Measurements from ENCODE around the gene NPAS3.

The NPAS3 gene

GRCh38 chr14:33675415-33676130 is 736.9 kb downstream of the NPAS3 start:
- in situ Hi-C loops (cut with HindIII; ENCODE audit: low pct_ligation_motif_present, low sequenced_read_pairs), result no loop called here
- TF ChIP-seq CTCF (IDR thresholded peaks at IDR 0.05; ENCODE audit: low read depth, low read length, missing control alignments), result no peak
- no peak for DNase-seq

DNA sequence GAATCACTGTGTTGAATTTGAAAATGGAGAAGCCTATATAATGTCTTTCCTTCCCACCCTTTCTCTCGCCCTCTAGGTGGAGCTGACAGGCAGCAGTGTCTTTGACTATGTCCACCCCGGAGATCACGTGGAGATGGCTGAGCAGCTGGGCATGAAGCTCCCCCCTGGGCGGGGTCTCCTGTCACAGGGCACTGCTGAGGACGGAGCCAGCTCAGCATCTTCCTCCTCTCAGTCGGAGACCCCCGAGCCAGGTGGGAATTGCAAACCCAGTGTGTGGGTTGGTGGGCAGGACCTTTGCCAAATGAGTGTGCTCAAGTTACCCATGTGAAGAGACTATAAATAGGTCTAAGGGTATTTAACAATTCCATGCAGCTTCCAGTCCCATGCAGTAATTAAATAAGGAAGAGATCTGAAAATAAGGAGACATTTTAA is 737.5 kb downstream of the NPAS3 start:
- DNase-seq, result peak; percentile 69
- peak; percentile 78 for TF ChIP-seq CTCF (IDR thresholded peaks at IDR 0.05; ENCODE audit: low read depth, low read length, missing control alignments)
- Histone ChIP-seq H3K4me3 (ENCODE audit: low read depth, low read length) (no peak overlapping the region), H3K27ac (no peak overlapping the region), H3K36me3 (replicated peaks) (no peaks in the 10 kb centered on the region), H3K27me3 (replicated peaks) (no peaks in the 10 kb centered on the region)
- in situ Hi-C loops (cut with HindIII; ENCODE audit: low pct_ligation_motif_present, low sequenced_read_pairs), result no loop called here

More at GRCh38 chr14:33675415-33676130, 736.9 kb downstream of the NPAS3 start:
- Histone ChIP-seq H3K27me3 (replicated peaks) (no peaks in the 10 kb centered on the region), H3K4me3 (ENCODE audit: low read depth, low read length) (no peak overlapping the region), H3K36me3 (replicated peaks) (no peaks in the 10 kb centered on the region), H3K27ac (no peak overlapping the region)

GRCh38 chr14:33676891-33677290 is 738.2 kb downstream of the NPAS3 start:
- H3K27ac ChIP-seq, result no peak overlapping the region
- no peak for TF ChIP-seq CTCF (IDR thresholded peaks at IDR 0.05; ENCODE audit: low read depth, low read length, missing control alignments)
- in situ Hi-C loops (cut with HindIII; ENCODE audit: low pct_ligation_motif_present, low sequenced_read_pairs), result no loop called here
- H3K27me3 ChIP-seq (replicated peaks), result no peaks in the 10 kb centered on the region
- no peak overlapping the region for H3K4me3 ChIP-seq (ENCODE audit: low read depth, low read length)
- no peaks in the 10 kb centered on the region for H3K36me3 ChIP-seq (replicated peaks)
- no peak for DNase-seq

GRCh38 chr14:33678005-33678404 is 739.3 kb downstream of the NPAS3 start:
- DNase-seq, result no peak
- TF ChIP-seq CTCF (IDR thresholded peaks at IDR 0.05; ENCODE audit: low read depth, low read length, missing control alignments), result no peak
- Histone ChIP-seq H3K27ac (no peak overlapping the region), H3K4me3 (ENCODE audit: low read depth, low read length) (no peak overlapping the region), H3K36me3 (replicated peaks) (no peaks in the 10 kb centered on the region), H3K27me3 (replicated peaks) (no peaks in the 10 kb centered on the region)
- in situ Hi-C loops (cut with HindIII; ENCODE audit: low pct_ligation_motif_present, low sequenced_read_pairs), result no loop called here

DNA sequence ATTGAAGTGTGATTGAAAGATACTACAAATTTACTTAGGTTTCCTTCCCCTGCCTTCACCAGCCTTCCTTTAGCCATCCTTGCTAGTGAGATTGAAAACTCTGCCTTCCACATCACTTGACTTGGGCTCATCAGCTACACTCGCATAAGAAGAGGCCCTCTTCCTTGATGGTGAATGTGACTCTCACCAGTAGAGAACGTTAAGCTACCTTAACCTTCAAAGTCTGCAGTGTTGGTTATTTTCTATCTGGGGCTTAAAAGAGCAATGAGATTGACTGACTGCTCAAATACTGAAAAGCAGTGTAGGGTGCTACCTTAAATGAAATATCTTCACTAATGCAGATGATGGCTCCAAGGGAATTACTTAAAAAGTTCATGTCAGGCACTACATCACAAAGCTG is 740.3 kb downstream of the NPAS3 start:
- no peaks in the 10 kb centered on the region for H3K27me3 ChIP-seq (replicated peaks)
- no peak overlapping the region for H3K4me3 ChIP-seq (ENCODE audit: low read depth, low read length)
- no peaks in the 10 kb centered on the region for H3K36me3 ChIP-seq (replicated peaks)
- in situ Hi-C loops (cut with HindIII; ENCODE audit: low pct_ligation_motif_present, low sequenced_read_pairs), result no loop called here
- TF ChIP-seq CTCF (IDR thresholded peaks at IDR 0.05; ENCODE audit: low read depth, low read length, missing control alignments), result no peak
- DNase-seq, result no peak
- H3K27ac ChIP-seq, result no peak overlapping the region
